ENCODE measurements around the gene TMEM200B. TPM values are rescaled to one million over a fixed set of nuclear protein-coding genes. Genes with fewer than 3 reads are reported as not detected.
"Not testable (repeated sequence)": the region's sequence is repeated elsewhere in the genome, so short reads cannot be mapped to it uniquely, and the experiment has no call there.

Gene TMEM200B
- total RNA-seq, 2 experiments from 2014 or later, result 1.1 TPM

DNA sequence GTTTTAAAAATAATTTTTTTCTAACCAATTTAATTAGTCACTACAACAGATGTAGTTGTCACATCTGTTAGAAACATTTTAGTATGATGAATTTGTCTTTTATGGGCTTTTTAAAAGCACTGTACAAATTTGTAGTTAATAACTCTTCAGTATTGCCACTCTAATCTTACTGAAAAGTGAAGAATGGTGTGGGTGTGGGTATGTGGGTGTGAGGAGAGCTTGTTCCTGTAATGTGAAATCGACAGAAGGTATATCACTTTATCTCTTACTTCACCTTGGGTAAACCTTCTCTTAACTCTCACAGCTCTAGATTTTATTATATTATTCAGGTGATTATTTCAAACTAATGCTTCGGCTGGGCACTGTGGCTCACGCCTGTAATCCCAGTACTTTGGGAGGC, 42.5 kb downstream of the TMEM200B start:
- H3K4me3 Mint-ChIP-seq, result no peak overlapping the region
- intact Hi-C loops (cut with DNase I, micrococcal nuclease), result no loop called here
- no peak for DNase-seq
- H3K36me3 Mint-ChIP-seq (ENCODE audit: low read depth), result peaks cover 8% of the 10 kb centered on the region
- ATAC-seq, result no peak
- H3K9me3 Mint-ChIP-seq (ENCODE audit: low read depth), result no peaks in the 10 kb centered on the region
- CTCF ChIA-PET, result interaction anchor here (1.2 to 1.6 kb wide), 3 partner anchors 10 to 204 kb away, joined by 3 to 7 read pairs (median 5); no protein-coding TSS in a partner anchor
- no peak overlapping the region for H3K27ac Mint-ChIP-seq
- peaks cover 13% of the 10 kb centered on the region for H3K4me1 Mint-ChIP-seq
- POLR2A ChIA-PET, result no interaction called here
- no peaks in the 10 kb centered on the region for H3K27me3 Mint-ChIP-seq

DNA sequence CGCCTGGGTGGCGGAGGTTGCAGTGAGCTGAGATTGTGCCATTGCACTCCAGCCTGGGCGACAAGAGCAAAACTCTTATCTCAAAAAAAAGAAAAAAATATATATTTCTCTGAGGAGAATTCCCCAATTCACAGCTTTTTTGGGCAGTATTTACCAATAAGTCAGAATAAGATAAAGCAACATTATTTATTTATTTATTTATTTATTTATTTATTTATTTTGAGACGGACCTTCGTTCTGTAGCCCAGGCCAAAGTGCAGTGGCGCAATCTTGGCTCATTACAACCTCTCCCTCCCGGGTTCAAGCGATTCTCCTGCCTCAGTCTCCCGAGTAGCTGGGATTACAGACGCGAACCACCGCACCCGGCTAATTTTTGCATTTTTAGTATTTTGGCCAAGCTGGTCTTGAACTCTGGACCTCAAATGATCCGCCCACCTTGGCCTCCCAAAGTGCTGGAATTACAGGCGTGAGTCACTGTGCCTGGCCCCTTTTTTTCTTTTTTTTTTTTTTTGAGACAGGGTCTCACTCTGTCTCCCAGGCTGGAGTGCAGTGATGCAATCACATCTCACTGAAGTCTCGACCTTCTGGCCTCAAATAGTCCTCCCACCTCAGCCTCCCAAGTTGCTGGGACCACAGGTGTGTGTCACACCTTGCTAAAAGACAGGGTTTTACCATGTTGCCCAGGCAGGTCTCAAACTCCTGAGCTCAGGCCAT, 43.6 kb downstream of the TMEM200B start:
- POLR2A ChIA-PET, result interaction anchor here (0.6 kb wide), 1 partner anchor 291 kb away, joined by 7 read pairs; no protein-coding TSS in a partner anchor
- DNase-seq; H3K4me3 Mint-ChIP-seq; H3K27me3 Mint-ChIP-seq; H3K36me3 Mint-ChIP-seq (ENCODE audit: low read depth); intact Hi-C loops (cut with DNase I, micrococcal nuclease); H3K9me3 Mint-ChIP-seq (ENCODE audit: low read depth); ATAC-seq; H3K27ac Mint-ChIP-seq: not testable (repeated sequence)
- CTCF ChIA-PET, result interaction anchor here (1.5 kb wide), 2 partner anchors 9 to 17 kb away, joined by 3 to 7 read pairs; no protein-coding TSS in a partner anchor
- peaks cover 13% of the 10 kb centered on the region for H3K4me1 Mint-ChIP-seq

DNA sequence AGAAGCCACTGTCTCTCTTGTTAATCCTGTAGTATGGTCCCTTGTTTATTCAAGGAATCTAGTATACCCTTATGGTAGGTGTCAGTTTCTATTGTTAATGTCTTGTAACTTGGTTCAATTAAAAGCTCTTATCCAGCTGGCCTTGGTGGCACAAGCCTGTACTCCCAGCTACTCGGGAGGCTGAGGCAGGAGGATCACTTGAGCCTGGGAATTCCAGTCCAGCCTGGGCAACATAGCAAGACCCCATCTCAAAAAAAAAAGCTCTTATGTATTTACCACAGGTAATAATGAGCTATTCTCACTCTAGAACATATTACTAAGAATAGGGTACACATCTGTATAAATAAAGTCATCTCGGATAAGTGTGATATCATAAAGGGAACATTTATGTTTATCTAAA, 46.5 kb downstream of the TMEM200B start:
- POLR2A ChIA-PET, result no interaction called here
- H3K4me1 Mint-ChIP-seq, result peaks cover 8% of the 10 kb centered on the region
- DNase-seq (no peak), ATAC-seq (no peak)
- H3K27ac Mint-ChIP-seq, result no peak overlapping the region
- no peaks in the 10 kb centered on the region for H3K27me3 Mint-ChIP-seq
- H3K9me3 Mint-ChIP-seq (ENCODE audit: low read depth), result no peaks in the 10 kb centered on the region
- CTCF ChIA-PET, result interaction anchor here (1.0 to 1.7 kb wide), 3 partner anchors 8 to 200 kb away, joined by 3 to 6 read pairs (median 3); no protein-coding TSS in a partner anchor
- intact Hi-C loops (cut with DNase I, micrococcal nuclease), result no loop called here
- no peak overlapping the region for H3K4me3 Mint-ChIP-seq
- H3K36me3 Mint-ChIP-seq (ENCODE audit: low read depth), result peaks cover 9% of the 10 kb centered on the region

Other genes starting within 250 kb of the TMEM200B start
- gene EPB41, start 209.3 kb downstream of the TMEM200B start, total RNA-seq, result 100 to 1,000 TPM in 1 of 2 experiments, 10 to 100 TPM in 1; 75.5 to 130 TPM
- gene SRSF4, start 58.0 kb upstream of the TMEM200B start, total RNA-seq, result 100 to 1,000 TPM; 129 to 147 TPM
- 10 to 100 TPM; 41.3 to 43.1 TPM for gene MECR, start 107.0 kb upstream of the TMEM200B start, total RNA-seq
- under 1 TPM; 0.37 to 0.89 TPM for gene PTPRU, start 112.6 kb upstream of the TMEM200B start, total RNA-seq